Measurements from ENCODE around the gene PLEKHH1.
"Not testable (repeated sequence)": the region's sequence is repeated elsewhere in the genome, so short reads cannot be mapped to it uniquely, and the experiment has no call there.

Gene PLEKHH1

GRCh38 chr14:67589204-67589770 lies 56.2 kb downstream of the PLEKHH1 start:
- no peak for DNase-seq

GRCh38 chr14:67593650-67594049 lies 60.6 kb downstream of the PLEKHH1 start:
- not testable (repeated sequence) for DNase-seq

- no peak for DNase-seq
These were observed 62.3 kb downstream of the PLEKHH1 start for GRCh38 chr14:67595392-67595791.

- DNase-seq = peak; percentile 89
These were observed 66.8 kb downstream of the PLEKHH1 start, which contains the start of gene PIGH for GRCh38 chr14:67599698-67600561. TSS of gene PIGH (minus strand) at chr14:67600268. CDS start at chr14:67600203, 65 bp downstream.

- not testable (repeated sequence) for DNase-seq
These were observed 67.5 kb downstream of the PLEKHH1 start for GRCh38 chr14:67600562-67600974.

GRCh38 chr14:67602076-67602475 lies 69.0 kb downstream of the PLEKHH1 start:
- no peak for DNase-seq

- no peak for DNase-seq
These were observed 70.0 kb downstream of the PLEKHH1 start for GRCh38 chr14:67602995-67603545.

GRCh38 chr14:67607646-67608045 lies 74.6 kb downstream of the PLEKHH1 start:
- DNase-seq = no peak

GRCh38 chr14:67609642-67610310 lies 76.7 kb downstream of the PLEKHH1 start:
- DNase-seq = no peak

GRCh38 chr14:67610491-67610890 lies 77.4 kb downstream of the PLEKHH1 start:
- no peak for DNase-seq

- DNase-seq = peak; percentile 90
These were observed 85.5 kb downstream of the PLEKHH1 start for GRCh38 chr14:67618617-67619063.

- DNase-seq = peak; percentile 94
These were observed 86.5 kb downstream of the PLEKHH1 start, which contains the start of gene ARG2 for GRCh38 chr14:67619446-67620216. TSS of gene ARG2 (plus strand) at chr14:67619920. CDS start at chr14:67619978, 58 bp downstream.

- no peak for DNase-seq
These were observed 87.2 kb downstream of the PLEKHH1 start for GRCh38 chr14:67620217-67620785.

- no peak for DNase-seq
These were observed 89.6 kb downstream of the PLEKHH1 start for GRCh38 chr14:67622675-67623074.

- no peak for DNase-seq
These were observed 90.0 kb downstream of the PLEKHH1 start for GRCh38 chr14:67623114-67623513.

GRCh38 chr14:67626131-67626530 lies 93.0 kb downstream of the PLEKHH1 start:
- DNase-seq = not testable (repeated sequence)

GRCh38 chr14:67627519-67627918 lies 94.4 kb downstream of the PLEKHH1 start:
- DNase-seq = no peak

GRCh38 chr14:67630186-67630585 lies 97.1 kb downstream of the PLEKHH1 start:
- no peak for DNase-seq

GRCh38 chr14:67630938-67631337 lies 97.8 kb downstream of the PLEKHH1 start:
- no peak for DNase-seq

- no peak for DNase-seq
These were observed 100.5 kb downstream of the PLEKHH1 start for GRCh38 chr14:67633451-67634147.

- peak; percentile 85 for DNase-seq
These were observed 103.3 kb downstream of the PLEKHH1 start for GRCh38 chr14:67636361-67636919.
